ENCODE results near the gene TLE5. TPM values are rescaled to one million over a fixed set of nuclear protein-coding genes. Genes with fewer than 3 reads are reported as not detected.
"Not testable (repeated sequence)": the region's sequence is repeated elsewhere in the genome, so short reads cannot be mapped to it uniquely, and the experiment has no call there.

The TLE5 gene
- polyA plus RNA-seq, 4 donors = 425 to 627 (median 469) TPM

GRCh38 chr19:3028305-3029064 lies 33.8 kb downstream of the TLE5 start:
- no peak for DNase-seq (ENCODE audit: low read depth in 4 of 4, low spot score in 3 of 4)

GRCh38 chr19:3027981-3028304 lies 34.4 kb downstream of the TLE5 start:
- no peak for DNase-seq (ENCODE audit: low read depth in 4 of 4, low spot score in 3 of 4)

GRCh38 chr19:3027292-3027691 lies 35.0 kb downstream of the TLE5 start:
- no peak for DNase-seq (ENCODE audit: low read depth in 4 of 4, low spot score in 3 of 4)

- no peak for DNase-seq (ENCODE audit: low read depth in 4 of 4, low spot score in 3 of 4)
Measured at GRCh38 chr19:3026768-3027167, 35.5 kb downstream of the TLE5 start.

GRCh38 chr19:3025549-3025886 lies 36.8 kb downstream of the TLE5 start:
- no peak for DNase-seq (ENCODE audit: low read depth in 4 of 4, low spot score in 3 of 4)

- no peak for DNase-seq (ENCODE audit: low read depth in 4 of 4, low spot score in 3 of 4)
Measured at GRCh38 chr19:3024870-3025548, 37.3 kb downstream of the TLE5 start.

- DNase-seq (ENCODE audit: low read depth in 4 of 4, low spot score in 3 of 4) = no peak
Measured at GRCh38 chr19:3024509-3024869, 37.8 kb downstream of the TLE5 start.

GRCh38 chr19:3020321-3020960 lies 41.9 kb downstream of the TLE5 start:
- DNase-seq (ENCODE audit: low read depth in 4 of 4, low spot score in 3 of 4) = no peak

GRCh38 chr19:3019211-3019854 lies 43.0 kb downstream of the TLE5 start:
- no peak for DNase-seq (ENCODE audit: low read depth in 4 of 4, low spot score in 3 of 4)

GRCh38 chr19:3017923-3018322 lies 44.4 kb downstream of the TLE5 start:
- DNase-seq (ENCODE audit: low read depth in 4 of 4, low spot score in 3 of 4) = no peak

GRCh38 chr19:3015126-3016057 lies 46.9 kb downstream of the TLE5 start:
- no peak for DNase-seq (ENCODE audit: low read depth in 4 of 4, low spot score in 3 of 4)

GRCh38 chr19:3014135-3014534 lies 48.2 kb downstream of the TLE5 start:
- no peak for DNase-seq (ENCODE audit: low read depth in 4 of 4, low spot score in 3 of 4)

GRCh38 chr19:3013263-3013725 lies 49.0 kb downstream of the TLE5 start:
- DNase-seq (ENCODE audit: low read depth in 4 of 4, low spot score in 3 of 4) = no peak

- no peak for DNase-seq (ENCODE audit: low read depth in 4 of 4, low spot score in 3 of 4)
Measured at GRCh38 chr19:3012621-3013262, 49.6 kb downstream of the TLE5 start.

GRCh38 chr19:3012059-3012458 lies 50.2 kb downstream of the TLE5 start:
- DNase-seq (ENCODE audit: low read depth in 4 of 4, low spot score in 3 of 4) = not testable (repeated sequence)

GRCh38 chr19:3010871-3011270 lies 51.4 kb downstream of the TLE5 start:
- DNase-seq (ENCODE audit: low read depth in 4 of 4, low spot score in 3 of 4) = no peak

- no peak for DNase-seq (ENCODE audit: low read depth in 4 of 4, low spot score in 3 of 4)
Measured at GRCh38 chr19:3008994-3009393, 53.3 kb downstream of the TLE5 start.

GRCh38 chr19:3007975-3008374 lies 54.3 kb downstream of the TLE5 start:
- no peak for DNase-seq (ENCODE audit: low read depth in 4 of 4, low spot score in 3 of 4)

GRCh38 chr19:3006075-3006767 lies 56.1 kb downstream of the TLE5 start:
- DNase-seq (ENCODE audit: low read depth in 4 of 4, low spot score in 3 of 4) = no peak

All from left renal pelvis (tissue), 4 donors.